Fibroblast of pulmonary artery (primary cell): Measurements from ENCODE around the gene LRRC34.
A peak's percentile ranks its signal among the peaks of the same experiment; 100 is the strongest.

Experiments
- DNase-seq: peaks from one replicate; pipeline ENCODE4 v3.0.0-alpha.2; 2010; ENCODE audit warnings: low read depth
- H3K4me3 ChIP-seq: replicated peaks from 2 replicates; pipeline ENCODE4 v1.5.1; 2011; ENCODE audit warnings: low read depth, mild to moderate bottlenecking, control low read depth, low read length, moderate library complexity
- CTCF ChIP-seq: IDR thresholded peaks from 2 replicates; pipeline ENCODE4 v1.5.1; 2011; ENCODE audit warnings: mild to moderate bottlenecking, control low read depth, low read length, inconsistent platforms; ENCODE audit errors: missing control alignments

Gene LRRC34

GRCh38 chr3:169804681-169805080, 8.0 kb downstream of the LRRC34 start:
- no peak overlapping the region for H3K4me3 ChIP-seq
- DNase-seq: no peak
- TF ChIP-seq CTCF: no peak

- no peak for DNase-seq
These were observed 20.3 kb downstream of the LRRC34 start for GRCh38 chr3:169792359-169792758.

GRCh38 chr3:169790687-169791429, 21.8 kb downstream of the LRRC34 start:
- no peak for TF ChIP-seq CTCF
- peak; percentile 27 for DNase-seq
- no peak overlapping the region for H3K4me3 ChIP-seq

More at GRCh38 chr3:169792359-169792758, 20.3 kb downstream of the LRRC34 start:
- TF ChIP-seq CTCF: no peak
- H3K4me3 ChIP-seq: no peak overlapping the region

GRCh38 chr3:169790219-169790618, 22.5 kb downstream of the LRRC34 start:
- no peak for DNase-seq
- H3K4me3 ChIP-seq: no peak overlapping the region
- TF ChIP-seq CTCF: no peak

- no peak overlapping the region for H3K4me3 ChIP-seq
- TF ChIP-seq CTCF: no peak
- no peak for DNase-seq
These were observed 24.9 kb downstream of the LRRC34 start for GRCh38 chr3:169787791-169788190.

GRCh38 chr3:169787120-169787519, 25.6 kb downstream of the LRRC34 start:
- no peak for TF ChIP-seq CTCF
- no peak overlapping the region for H3K4me3 ChIP-seq
- DNase-seq: no peak

- no peak for DNase-seq
- no peak overlapping the region for H3K4me3 ChIP-seq
- no peak for TF ChIP-seq CTCF
These were observed 31.4 kb downstream of the LRRC34 start for GRCh38 chr3:169781209-169781855.
